HEK293T (cell line): ENCODE data around the gene MED1.

ENCODE experiments used
- ARNT ChIP-seq: fragments of 450-650 bp; IDR thresholded peaks from 2 replicates; pipeline ENCODE4 v1.6.1; 2017; ENCODE audit warnings: mild to moderate bottlenecking
- FOXM1 ChIP-seq: fragments of 450-650 bp; IDR thresholded peaks from 2 replicates; pipeline ENCODE4 v1.6.1; 2017; ENCODE audit warnings: mild to moderate bottlenecking, borderline replicate concordance
- HDGF ChIP-seq: fragments of 450-650 bp; IDR thresholded peaks from 2 replicates; pipeline ENCODE4 v1.6.1; 2017; ENCODE audit warnings: antibody characterized with exemption, borderline replicate concordance
- L3MBTL2 ChIP-seq: fragments of 450-650 bp; conservative IDR thresholded peaks from 2 replicates; pipeline ENCODE4 v1.6.1; 2016; ENCODE audit warnings: mild to moderate bottlenecking
- SP1 ChIP-seq: fragments of 450-650 bp; IDR thresholded peaks from 2 replicates; pipeline ENCODE4 v1.6.1; 2017
- TF ChIP-seq, protein P1 (sequence below): fragments of 450-650 bp; IDR thresholded peaks from 2 replicates; pipeline ENCODE4 v1.6.1; 2016

DNA sequence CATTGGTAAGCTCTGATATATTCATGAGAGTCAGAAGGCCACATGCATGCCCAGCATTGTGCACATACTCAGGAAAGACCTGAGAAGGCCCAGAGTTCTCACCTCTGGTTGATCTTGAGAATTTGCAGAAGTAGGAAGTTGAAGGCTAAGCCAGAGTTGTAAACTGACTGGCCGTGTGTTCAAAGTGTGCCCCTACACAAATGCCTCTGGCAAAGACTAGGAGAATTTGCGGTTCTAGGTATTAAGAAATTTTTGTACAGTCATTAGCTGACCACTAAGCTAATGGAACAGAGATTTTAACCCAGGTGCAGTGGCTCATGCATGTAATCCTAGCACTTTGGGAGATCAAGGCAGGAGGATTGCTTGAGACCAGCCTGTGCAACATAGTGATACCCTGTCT is 74.6 kb downstream of the MED1 start:
- TF ChIP-seq, protein P1, sequence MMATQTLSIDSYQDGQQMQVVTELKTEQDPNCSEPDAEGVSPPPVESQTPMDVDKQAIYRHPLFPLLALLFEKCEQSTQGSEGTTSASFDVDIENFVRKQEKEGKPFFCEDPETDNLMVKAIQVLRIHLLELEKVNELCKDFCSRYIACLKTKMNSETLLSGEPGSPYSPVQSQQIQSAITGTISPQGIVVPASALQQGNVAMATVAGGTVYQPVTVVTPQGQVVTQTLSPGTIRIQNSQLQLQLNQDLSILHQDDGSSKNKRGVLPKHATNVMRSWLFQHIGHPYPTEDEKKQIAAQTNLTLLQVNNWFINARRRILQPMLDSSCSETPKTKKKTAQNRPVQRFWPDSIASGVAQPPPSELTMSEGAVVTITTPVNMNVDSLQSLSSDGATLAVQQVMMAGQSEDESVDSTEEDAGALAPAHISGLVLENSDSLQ: no peak
- TF ChIP-seq SP1 (no peak), ARNT (no peak), L3MBTL2 (no peak), FOXM1 (no peak), HDGF (no peak)
